Osteoblast (primary cell): Measurements from ENCODE around the gene RALGPS1. TPM values are rescaled to one million over a fixed set of nuclear protein-coding genes. Genes with fewer than 3 reads are reported as not detected.

ENCODE experiments used
- DNase-seq: peaks from one replicate; pipeline ENCODE4 v3.0.0; 2011; ENCODE audit warnings: low spot score, mixed read lengths; ENCODE audit not compliant: insufficient read length; ENCODE audit errors: missing footprints
- H2AFZ ChIP-seq: 2 replicates; pipeline ENCODE4 v1.6.0; 2011; ENCODE audit warnings: mild to moderate bottlenecking, low read length
- H3K27ac ChIP-seq: 2 replicates; pipeline ENCODE4 v1.5.1; 2011; ENCODE audit warnings: mild to moderate bottlenecking, low read depth, low read length, moderate library complexity
- H3K27me3 ChIP-seq: 2 replicates; pipeline ENCODE4 v1.6.0; 2012; ENCODE audit warnings: mild to moderate bottlenecking, control low read depth, inconsistent platforms, low read length, moderate library complexity; ENCODE audit not compliant: insufficient read depth
- H3K36me3 ChIP-seq: 2 replicates; pipeline ENCODE4 v1.5.1; 2011; ENCODE audit warnings: mild to moderate bottlenecking, low read length, control low read depth, moderate library complexity; ENCODE audit not compliant: insufficient read depth
- H3K4me1 ChIP-seq: 2 replicates; pipeline ENCODE4 v1.5.1; 2011; ENCODE audit warnings: mild to moderate bottlenecking, low read length, control low read depth, moderate library complexity; ENCODE audit not compliant: insufficient read depth
- H3K4me2 ChIP-seq: 2 replicates; pipeline ENCODE4 v1.6.0; 2011; ENCODE audit warnings: mild to moderate bottlenecking, low read length; ENCODE audit not compliant: insufficient read depth
- H3K4me3 ChIP-seq: fragments of 200-600 bp; sonication (generic); 3 replicates; pipeline ENCODE4 v1.5.1; 2012; ENCODE audit warnings: mild to moderate bottlenecking, low read length, inconsistent platforms; ENCODE audit not compliant: insufficient read depth
- H3K79me2 ChIP-seq: 2 replicates; pipeline ENCODE4 v1.6.0; 2012; ENCODE audit warnings: mild to moderate bottlenecking, low read length, control low read depth, inconsistent platforms; ENCODE audit not compliant: insufficient read depth
- H3K9me3 ChIP-seq: 2 replicates; pipeline ENCODE4 v1.5.1; 2011; ENCODE audit warnings: low read depth, low read length, control low read depth
- H4K20me1 ChIP-seq: 2 replicates; pipeline ENCODE4 v1.6.0; 2012; ENCODE audit warnings: mild to moderate bottlenecking, low read length, control low read depth; ENCODE audit not compliant: insufficient read depth
- CTCF ChIP-seq: IDR thresholded peaks from 2 replicates; pipeline ENCODE4 v1.5.1; 2011; ENCODE audit warnings: mild to moderate bottlenecking, low read depth, low read length, moderate library complexity; ENCODE audit errors: extremely low read depth
- total RNA-seq: library from RNA; depleted of rRNA; stranded (reverse); fragments of >200 nt; gene quantifications from 2 replicates; pipeline ENCODE4 v1.2.3, GENCODE V29; 2012

RALGPS1 gene
- total RNA-seq, 1 donor: 5.1 TPM

GRCh38 chr9:127267793-127268525, 353.4 kb downstream of the RALGPS1 start:
- Histone ChIP-seq H3K4me3 (no peak overlapping the region), H3K4me1 (no peaks in the 10 kb centered on the region), H3K9me3 (no peaks in the 10 kb centered on the region), H3K36me3 (no peaks in the 10 kb centered on the region), H3K27me3 (peaks cover 2% of the 10 kb centered on the region), H3K4me2 (no peak overlapping the region), H3K27ac (no peak overlapping the region), H2AFZ (peak overlapping the region; percentile 6), H4K20me1 (no peaks in the 10 kb centered on the region), H3K79me2 (no peaks in the 10 kb centered on the region)
- TF ChIP-seq CTCF: no peak
- no peak for DNase-seq

- no peaks in the 10 kb centered on the region for H3K4me1 ChIP-seq
- TF ChIP-seq CTCF: no peak
- no peaks in the 10 kb centered on the region for H3K9me3 ChIP-seq
- H3K27ac ChIP-seq: no peak overlapping the region
- H4K20me1 ChIP-seq: no peaks in the 10 kb centered on the region
- H3K36me3 ChIP-seq: no peaks in the 10 kb centered on the region
- H3K79me2 ChIP-seq: no peaks in the 10 kb centered on the region
- peaks cover 2% of the 10 kb centered on the region for H3K27me3 ChIP-seq
- no peak overlapping the region for H3K4me2 ChIP-seq
- no peak overlapping the region for H2AFZ ChIP-seq
- no peak overlapping the region for H3K4me3 ChIP-seq
- DNase-seq: no peak
Measured at GRCh38 chr9:127269449-127269848, 354.9 kb downstream of the RALGPS1 start.

Other genes starting within 250 kb of the RALGPS1 start
- gene ZBTB43, start 109.7 kb upstream of the RALGPS1 start, total RNA-seq: 17.7 and 18.1 TPM in 2 replicates
- gene ZBTB34, start 54.1 kb upstream of the RALGPS1 start, total RNA-seq: 7.6 and 8.8 TPM in 2 replicates
- gene ANGPTL2, start 207.9 kb downstream of the RALGPS1 start, total RNA-seq: 39.8 and 72.5 TPM in 2 replicates